ENCODE data around the gene TBC1D17. TPM values are rescaled to one million over a fixed set of nuclear protein-coding genes. Genes with fewer than 3 reads are reported as not detected.
A peak's percentile ranks its signal among the peaks of the same experiment; 100 is the strongest.

The TBC1D17 gene
- total and polyA plus RNA-seq, 2 of the 13 experiments (the other 11 are each of a cell fraction or from before 2014, with no cell fraction given) = 9.7 to 16.9 TPM

- TF ChIP-seq ZNF687 (CRISPR knock-in tag; IDR thresholded peaks at IDR 0.05) (peak; percentile 46; the same call in 1 of the 2 replicates), CSRNP2 (CRISPR knock-in tag; conservative IDR thresholded peaks at IDR 0.05; ENCODE audit: low read depth) (no peak), PHB2 (IDR thresholded peaks at IDR 0.05; ENCODE audit: partially characterized antibody) (no peak), TARDBP (CRISPR knock-in tag; IDR thresholded peaks at IDR 0.05) (peak; percentile 50; the same call in 1 of the 2 replicates), ZNF460 (CRISPR knock-in tag; IDR thresholded peaks at IDR 0.05; ENCODE audit: borderline replicate concordance) (no peak), TAF1 (CRISPR knock-in tag; IDR thresholded peaks at IDR 0.05) (no peak), KDM2A (CRISPR knock-in tag; IDR thresholded peaks at IDR 0.05; ENCODE audit: borderline replicate concordance, low read depth) (peak; percentile 77; the same call in 1 of the 2 replicates), THAP9 (CRISPR knock-in tag; IDR thresholded peaks at IDR 0.05; ENCODE audit: borderline replicate concordance) (no peak), HNRNPLL (IDR thresholded peaks at IDR 0.05; ENCODE audit: low read depth, low read length, poor library complexity, severe bottlenecking) (peak; percentile 42), PLSCR1 (CRISPR knock-in tag; IDR thresholded peaks at IDR 0.05; ENCODE audit: borderline replicate concordance) (no peak), ONECUT2 (CRISPR knock-in tag; IDR thresholded peaks at IDR 0.05) (no peak), CEBPG (CRISPR knock-in tag; IDR thresholded peaks at IDR 0.05) (peak; percentile 56), GMEB1 (CRISPR knock-in tag; IDR thresholded peaks at IDR 0.05; ENCODE audit: borderline replicate concordance) (no peak; the same call in 1 of the 2 replicates), SP140L (CRISPR knock-in tag; IDR thresholded peaks at IDR 0.05; ENCODE audit: borderline replicate concordance) (0 out of 2 replicates have a peak, but pooled peaks have one; percentile 30)
- TF ChIP-seq, protein P1, sequence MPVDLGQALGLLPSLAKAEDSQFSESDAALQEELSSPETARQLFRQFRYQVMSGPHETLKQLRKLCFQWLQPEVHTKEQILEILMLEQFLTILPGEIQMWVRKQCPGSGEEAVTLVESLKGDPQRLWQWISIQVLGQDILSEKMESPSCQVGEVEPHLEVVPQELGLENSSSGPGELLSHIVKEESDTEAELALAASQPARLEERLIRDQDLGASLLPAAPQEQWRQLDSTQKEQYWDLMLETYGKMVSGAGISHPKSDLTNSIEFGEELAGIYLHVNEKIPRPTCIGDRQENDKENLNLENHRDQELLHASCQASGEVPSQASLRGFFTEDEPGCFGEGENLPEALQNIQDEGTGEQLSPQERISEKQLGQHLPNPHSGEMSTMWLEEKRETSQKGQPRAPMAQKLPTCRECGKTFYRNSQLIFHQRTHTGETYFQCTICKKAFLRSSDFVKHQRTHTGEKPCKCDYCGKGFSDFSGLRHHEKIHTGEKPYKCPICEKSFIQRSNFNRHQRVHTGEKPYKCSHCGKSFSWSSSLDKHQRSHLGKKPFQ (CRISPR knock-in tag; IDR thresholded peaks at IDR 0.05; ENCODE audit: insufficient replicate concordance) = peak; percentile 40
Measured at GRCh38 chr19:49937750-49938381, 60.4 kb downstream of the TBC1D17 start (continued).
